HUES64 (cell line): ENCODE measurements around the gene TM9SF1.
"Not testable (repeated sequence)": the region's sequence is repeated elsewhere in the genome, so short reads cannot be mapped to it uniquely, and the experiment has no call there.

Source experiments
- H3K27ac ChIP-seq: 2 replicates; pipeline ENCODE4 v1.7.0; 2013; ENCODE audit warnings: low read depth, low read length, inconsistent platforms
- H3K27me3 ChIP-seq: 2 replicates; pipeline ENCODE4 v1.6.1; 2013; ENCODE audit warnings: mild to moderate bottlenecking, low read length; ENCODE audit not compliant: insufficient read depth
- H3K36me3 ChIP-seq: 2 replicates; pipeline ENCODE4 v1.6.1; 2013; ENCODE audit warnings: mild to moderate bottlenecking, low read length; ENCODE audit not compliant: insufficient read depth
- H3K4me1 ChIP-seq: 2 replicates; pipeline ENCODE4 v1.6.1; 2013; ENCODE audit warnings: mild to moderate bottlenecking, low read length, moderate library complexity; ENCODE audit not compliant: insufficient read depth
- H3K4me3 ChIP-seq: 2 replicates; pipeline ENCODE4 v1.5.1; 2013; ENCODE audit warnings: mild to moderate bottlenecking, low read length, moderate library complexity
- H3K9ac ChIP-seq: 2 replicates; pipeline ENCODE4 v1.6.1; 2013; ENCODE audit warnings: mild to moderate bottlenecking, low read depth, low read length
- H3K9me3 ChIP-seq: 2 replicates; pipeline ENCODE4 v1.6.1; 2013; ENCODE audit warnings: low read depth, low read length; ENCODE audit not compliant: insufficient read depth
- WGBS: fragments of 150-250, 120-280 bp; methylation state at CpG from one replicate; pipeline ENCODE4 v1.1.7; 2013; ENCODE audit warnings: missing lambda C conversion rate; 5-methylcytosine and 5-hydroxymethylcytosine counted together

Gene TM9SF1

GRCh38 chr14:24207104-24207551 is 11.9 kb upstream of the TM9SF1 start:
- Histone ChIP-seq H3K27ac (no peak overlapping the region), H3K4me3 (no peak overlapping the region), H3K4me1 (peaks cover 5% of the 10 kb centered on the region; the same call in 1 of the 2 replicates), H3K36me3 (peaks cover 71% of the 10 kb centered on the region), H3K9ac (no peak overlapping the region), H3K9me3 (no peaks in the 10 kb centered on the region), H3K27me3 (no peaks in the 10 kb centered on the region)
- WGBS = 93% methylated on average over 5 of the region's 5 CpGs

GRCh38 chr14:24206260-24207103 is 11.2 kb upstream of the TM9SF1 start:
- Histone ChIP-seq H3K36me3 (peaks cover 71% of the 10 kb centered on the region), H3K4me3 (no peak overlapping the region), H3K9me3 (peaks cover 4% of the 10 kb centered on the region), H3K27me3 (no peaks in the 10 kb centered on the region), H3K4me1 (peaks cover 5% of the 10 kb centered on the region; the same call in 1 of the 2 replicates), H3K9ac (no peak overlapping the region), H3K27ac (no peak overlapping the region)
- WGBS = 96% methylated on average over 11 of the region's 11 CpGs

DNA sequence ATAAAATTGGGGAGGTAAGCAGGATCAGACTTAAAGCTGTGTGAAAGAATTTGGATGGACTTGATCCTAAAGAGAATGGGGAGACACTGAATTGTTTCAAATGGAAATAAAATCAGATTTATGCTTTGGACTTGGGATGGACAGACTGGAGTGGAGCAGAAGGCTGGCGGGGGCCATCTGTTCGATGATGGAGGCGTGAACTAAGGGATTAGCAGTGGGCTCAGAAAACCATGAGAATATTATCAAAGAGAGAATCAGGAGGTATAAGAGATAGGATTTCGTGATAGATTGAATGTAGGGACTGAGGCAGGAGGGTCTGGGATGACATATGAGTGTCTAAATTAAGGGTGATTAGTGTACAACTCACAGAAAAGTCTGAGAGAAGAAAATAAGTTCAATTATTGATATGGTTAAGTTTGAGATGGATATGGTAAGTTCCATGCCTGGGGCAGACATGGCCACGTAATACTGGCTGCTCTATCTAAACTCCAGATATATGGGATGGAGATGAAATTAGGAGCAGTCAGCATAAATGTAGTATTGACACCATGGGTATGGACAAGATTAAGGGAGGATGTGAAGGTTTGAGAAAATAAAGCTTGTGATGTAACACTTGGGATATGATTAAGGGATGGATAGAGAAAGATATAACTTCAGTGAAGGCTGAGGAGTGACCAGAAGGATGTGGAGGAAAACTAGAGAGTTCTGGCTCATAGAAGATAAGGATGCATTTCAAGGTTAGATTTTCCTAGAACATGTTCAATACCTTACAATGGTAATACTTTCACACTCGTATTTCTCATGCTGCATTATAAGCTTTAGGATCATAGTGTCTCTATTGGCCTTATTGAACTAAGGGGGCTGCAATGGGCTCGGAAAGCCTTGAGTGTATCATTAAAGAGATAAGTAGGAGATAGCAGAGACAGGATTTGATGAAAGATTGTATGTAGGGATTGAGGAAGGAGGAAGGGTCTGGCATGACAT is 9.2 kb upstream of the TM9SF1 start:
- 92% methylated on average over 7 of the region's 7 CpGs for WGBS

DNA sequence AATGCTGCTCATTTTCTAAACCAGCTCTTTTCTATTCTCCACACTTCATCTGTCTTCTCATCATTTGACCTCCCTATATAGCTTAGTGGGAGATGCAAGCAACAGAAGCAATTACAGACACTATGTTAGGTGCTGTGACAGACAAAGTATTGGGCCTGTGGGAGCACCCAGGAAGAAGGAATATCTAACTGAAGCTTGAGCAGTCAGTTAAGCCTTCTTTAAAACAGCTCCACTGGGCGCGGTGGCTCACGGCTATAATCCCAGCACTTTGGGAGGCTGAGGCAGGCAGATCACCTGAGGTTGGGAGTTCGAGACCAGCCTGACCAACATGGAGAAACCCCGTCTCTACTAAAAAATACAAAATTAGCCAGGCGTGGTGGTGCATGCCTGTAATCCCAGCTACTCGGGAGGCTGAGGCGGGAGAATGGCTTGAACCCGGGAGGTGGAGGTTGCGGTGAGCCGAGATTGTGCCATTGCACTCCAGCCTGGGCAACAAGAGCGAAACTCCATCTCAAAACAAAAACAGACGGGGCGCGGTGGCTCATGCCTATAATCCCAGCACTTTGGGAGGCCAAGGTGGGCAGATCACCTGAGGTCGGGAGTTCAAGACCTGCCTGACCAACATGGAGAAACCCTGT is 8.1 kb upstream of the TM9SF1 start:
- not testable (repeated sequence) for H3K9ac ChIP-seq, H3K4me1 ChIP-seq, H3K4me3 ChIP-seq, H3K9me3 ChIP-seq, H3K27me3 ChIP-seq
- Histone ChIP-seq H3K27ac (peak overlapping the region; percentile 25; the same call in 1 of the 2 replicates), H3K36me3 (peaks cover 51% of the 10 kb centered on the region)
- WGBS = 93% methylated on average over 16 of the region's 16 CpGs

More for the DNA sequence above, 9.2 kb upstream of the TM9SF1 start:
- Histone ChIP-seq H3K9ac (no peak overlapping the region), H3K4me3 (no peak overlapping the region), H3K9me3 (peaks cover 7% of the 10 kb centered on the region), H3K36me3 (peaks cover 61% of the 10 kb centered on the region), H3K27ac (no peak overlapping the region), H3K4me1 (peaks cover 5% of the 10 kb centered on the region; the same call in 1 of the 2 replicates), H3K27me3 (no peaks in the 10 kb centered on the region)

GRCh38 chr14:24202538-24202937 is 7.3 kb upstream of the TM9SF1 start:
- peaks cover 43% of the 10 kb centered on the region for H3K36me3 ChIP-seq
- H3K27me3 ChIP-seq, H3K4me1 ChIP-seq, H3K9ac ChIP-seq, H3K4me3 ChIP-seq, H3K9me3 ChIP-seq: not testable (repeated sequence)
- 15% methylated on average over 8 of the region's 8 CpGs for WGBS
- H3K27ac ChIP-seq = peak overlapping the region; percentile 79; the same call in 1 of the 2 replicates

- Histone ChIP-seq H3K27ac (no peak overlapping the region), H3K36me3 (peaks cover 12% of the 10 kb centered on the region), H3K9me3 (peaks cover 7% of the 10 kb centered on the region), H3K27me3 (no peaks in the 10 kb centered on the region), H3K4me3 (no peak overlapping the region), H3K9ac (no peak overlapping the region), H3K4me1 (peaks cover 5% of the 10 kb centered on the region; the same call in 1 of the 2 replicates)
- 93% methylated on average over 6 of the region's 7 CpGs for WGBS
Measured at GRCh38 chr14:24198814-24199524, 3.7 kb upstream of the TM9SF1 start.

- peaks cover 26% of the 10 kb centered on the region for H3K36me3 ChIP-seq
- H3K4me1 ChIP-seq = no peaks in the 10 kb centered on the region; the same call in 1 of the 2 replicates
- peaks cover 7% of the 10 kb centered on the region for H3K9me3 ChIP-seq
- H3K27ac ChIP-seq = no peak overlapping the region
- 83% methylated on average over 1 of the region's 2 CpGs for WGBS
- H3K27me3 ChIP-seq = no peaks in the 10 kb centered on the region
- no peak overlapping the region for H3K9ac ChIP-seq
- peak overlapping the region; percentile 16; the same call in 1 of the 2 replicates for H3K4me3 ChIP-seq
Measured at GRCh38 chr14:24197056-24197450, 1.8 kb upstream of the TM9SF1 start.

DNA sequence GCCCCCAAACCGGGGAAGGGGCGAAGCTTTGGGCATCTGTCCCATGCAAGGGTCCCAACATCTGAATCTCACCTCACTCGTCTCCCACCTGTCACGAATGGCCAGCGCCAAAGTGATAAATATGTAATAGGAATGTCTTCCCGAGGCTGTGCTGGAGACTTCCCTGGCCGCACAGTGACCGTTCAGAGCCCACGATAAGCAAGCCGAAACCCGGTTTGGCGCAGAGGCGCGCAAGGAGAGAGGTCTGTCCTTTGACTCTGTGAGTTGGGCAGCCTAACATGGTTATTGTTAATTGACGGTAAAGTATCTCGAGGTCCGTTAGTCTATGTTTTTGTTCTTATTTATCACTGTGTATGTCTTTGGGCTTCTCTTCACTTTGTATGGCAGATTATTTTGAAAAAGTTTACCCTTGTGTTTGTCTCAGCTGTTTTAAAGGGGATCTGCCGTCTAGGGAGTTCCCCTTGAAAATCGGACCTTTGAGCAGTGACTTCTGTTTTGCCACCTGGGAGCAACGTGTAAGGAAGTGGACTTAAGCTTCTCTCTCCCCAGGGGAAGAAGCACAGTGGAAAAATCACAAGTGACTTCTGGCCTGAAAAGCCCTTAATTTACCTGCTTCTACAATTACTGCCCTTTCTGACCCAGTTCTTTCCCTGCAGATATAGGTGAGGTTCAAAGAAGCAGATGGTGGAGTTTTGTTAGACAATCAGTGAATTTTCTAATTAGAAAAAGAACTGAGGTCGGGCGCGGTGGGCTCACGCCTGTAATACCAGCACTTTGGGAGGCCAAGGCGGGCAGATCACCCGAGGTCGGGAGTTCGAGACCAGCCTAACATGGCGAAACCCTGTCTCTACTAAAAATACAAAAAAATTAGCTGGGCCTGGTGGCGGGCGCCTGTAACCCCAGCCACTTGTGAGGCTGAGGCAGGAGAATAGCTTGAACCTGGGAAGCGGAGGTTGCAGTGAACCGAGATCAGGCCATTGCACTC is 1.1 kb upstream of the TM9SF1 start:
- Histone ChIP-seq H3K36me3 (peaks cover 28% of the 10 kb centered on the region), H3K27me3 (no peaks in the 10 kb centered on the region)
- 37% methylated on average over 33 of the region's 33 CpGs for WGBS

DNA sequence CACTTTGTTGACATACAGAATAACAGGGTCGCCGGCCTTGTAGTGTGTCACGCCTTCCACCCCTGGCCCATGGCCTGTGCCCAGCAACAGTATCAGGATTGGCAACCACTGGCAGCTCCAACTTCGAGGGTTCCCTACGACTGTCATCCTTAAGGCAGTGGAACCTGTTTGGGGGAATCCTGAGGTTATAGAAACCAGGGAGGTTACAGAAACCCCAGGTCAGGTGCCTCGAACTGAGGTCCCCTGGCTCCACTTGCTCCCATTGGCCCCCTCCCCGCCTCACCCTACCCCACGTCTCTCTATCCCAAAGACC is 412 bp downstream of the TM9SF1 start:
- Histone ChIP-seq H3K27me3 (no peaks in the 10 kb centered on the region), H3K27ac (peak overlapping the region; percentile 100; the same call in 1 of the 2 replicates), H3K36me3 (peaks cover 32% of the 10 kb centered on the region), H3K4me3 (peak overlapping the region; percentile 95), H3K4me1 (no peaks in the 10 kb centered on the region), H3K9ac (peak overlapping the region; percentile 98), H3K9me3 (no peaks in the 10 kb centered on the region)
- WGBS = 64% methylated on average over 8 of the region's 8 CpGs

More for the DNA sequence above, 1.1 kb upstream of the TM9SF1 start:
- H3K27ac ChIP-seq = peak overlapping the region; percentile 100
- H3K4me1 ChIP-seq = no peaks in the 10 kb centered on the region; the same call in 1 of the 2 replicates
- H3K4me3 ChIP-seq = peak overlapping the region; percentile 95
- peak overlapping the region; percentile 98 for H3K9ac ChIP-seq
- H3K9me3 ChIP-seq = peaks cover 2% of the 10 kb centered on the region; the same call in 1 of the 2 replicates
